Stimulated activated CD8-positive, alpha-beta memory T cell treated with anti-CD3 and anti-CD28 coated beads, Interleukin-4, amount 100 ng/mL, for 1 hour (primary cell): Measurements from ENCODE around the gene TPCN2.

Experiments used
- DNase-seq, 2 donors: peaks; one replicate each; pipeline ENCODE4 v3.0.0-alpha.2; 2020; ENCODE audit warnings: low read depth in 2 of 2, low spot score in 1 of 2

Gene TPCN2

DNA sequence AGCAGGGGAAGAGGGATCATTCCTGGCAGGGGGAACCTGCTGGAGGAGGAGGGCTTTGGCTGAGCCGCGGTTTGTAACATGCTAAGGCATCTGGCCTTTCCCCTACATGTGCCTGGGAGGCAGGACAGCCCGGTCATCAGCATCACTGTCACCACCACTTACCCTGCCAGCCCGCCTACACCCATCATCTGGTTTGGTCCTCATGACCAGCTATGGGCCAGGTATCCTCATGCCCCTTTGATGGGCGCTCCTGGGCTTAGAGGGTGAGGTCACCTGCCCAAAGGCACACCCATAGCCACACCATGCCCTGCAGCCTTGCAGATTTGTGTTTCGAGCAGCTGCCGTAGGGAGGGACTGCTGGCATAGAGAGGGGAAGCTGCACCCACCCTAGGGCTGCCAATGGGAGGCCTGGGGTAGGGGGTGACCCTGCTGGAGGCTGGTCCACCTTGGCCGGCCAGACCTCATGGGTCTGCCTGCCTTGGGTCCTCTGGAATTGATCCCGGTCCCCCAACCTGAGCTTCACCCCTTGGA is 38.3 kb upstream of the TPCN2 start:
- DNase-seq = no peak

- no peak for DNase-seq
Measured at GRCh38 chr11:69010964-69011623, 37.6 kb upstream of the TPCN2 start.

DNA sequence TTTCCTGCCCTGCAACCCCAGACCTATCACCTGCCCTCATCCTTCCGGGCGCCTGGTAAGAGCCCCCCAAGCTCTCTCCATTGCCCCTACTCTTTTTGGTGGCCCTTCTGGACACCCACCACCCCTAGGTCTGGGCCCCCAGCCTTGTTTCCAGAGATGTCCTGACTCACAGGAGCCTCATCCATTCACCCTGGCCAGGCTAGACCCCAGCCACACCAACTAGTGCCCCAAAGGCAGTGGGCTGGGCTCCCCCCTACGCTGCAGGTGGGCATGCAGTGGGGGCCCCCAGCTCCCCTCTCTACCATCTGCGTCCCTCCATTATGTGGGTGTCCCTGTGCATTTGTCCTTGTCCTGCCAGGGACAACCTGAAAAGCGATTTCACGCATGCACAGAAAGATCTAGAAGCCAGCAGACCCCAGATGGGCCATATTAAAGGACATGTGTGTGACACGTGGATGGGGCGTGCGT is 37.1 kb upstream of the TPCN2 start:
- no peak for DNase-seq

GRCh38 chr11:69012092-69013008 is 36.4 kb upstream of the TPCN2 start:
- DNase-seq = no peak

GRCh38 chr11:69013009-69013951 is 35.5 kb upstream of the TPCN2 start, which contains the start of gene MRGPRF:
Gene MRGPRF (minus strand): TSS chr11:69013246. CDS start chr11:69009901, 3,345 bp downstream.
- no peak for DNase-seq

GRCh38 chr11:69014084-69014851 is 34.5 kb upstream of the TPCN2 start:
- no peak for DNase-seq

DNA sequence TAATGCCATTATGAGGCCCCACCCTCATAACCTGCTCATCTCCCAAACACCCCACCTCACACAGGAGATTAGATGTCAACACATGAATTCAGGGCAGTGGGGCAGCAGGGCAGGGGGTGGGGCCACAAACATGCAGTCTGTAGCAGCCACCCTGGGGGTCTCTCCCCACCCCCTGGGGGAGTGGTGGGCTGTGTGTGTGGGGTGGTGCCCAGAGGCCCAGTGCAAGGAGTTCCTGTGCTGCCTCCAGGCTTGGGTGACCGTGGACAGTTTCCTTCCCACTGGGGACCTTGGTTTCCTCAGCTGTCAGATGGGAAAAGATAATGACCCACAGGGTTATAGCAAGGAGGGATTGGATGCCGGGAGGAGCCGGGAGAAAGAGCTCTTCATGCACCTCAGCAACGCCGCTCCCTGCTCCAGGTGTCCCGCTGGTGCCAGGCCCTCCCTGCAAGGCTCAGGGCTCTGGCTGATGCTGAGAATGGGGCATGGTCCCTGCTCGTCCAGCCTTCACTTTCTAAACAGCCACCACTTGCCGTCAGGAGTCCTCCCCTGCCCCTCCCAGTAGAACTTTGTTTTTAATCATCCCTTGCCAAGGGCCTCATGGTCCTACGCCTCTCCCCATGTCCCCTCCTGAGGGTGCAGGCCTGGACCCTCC is 33.7 kb upstream of the TPCN2 start:
- DNase-seq = no peak

DNA sequence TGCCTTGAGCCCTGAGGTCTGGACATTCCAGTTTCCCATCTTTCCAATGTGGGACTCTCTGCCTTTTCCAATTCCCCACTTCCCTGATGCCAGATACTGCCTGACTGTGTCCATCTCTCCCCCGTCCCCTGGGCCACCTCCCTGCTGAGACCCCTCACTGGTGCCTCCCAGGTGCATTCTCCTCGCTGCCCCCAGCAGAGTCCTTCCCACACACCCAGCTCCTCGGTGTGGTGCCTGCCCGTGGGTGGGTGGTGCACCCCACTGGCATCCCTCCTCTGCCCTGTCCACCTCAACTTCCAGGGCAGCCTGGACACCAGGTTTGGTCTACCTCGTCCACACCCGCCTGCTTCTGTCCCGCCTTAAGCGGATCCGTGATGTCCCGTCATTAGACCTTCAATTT is 30.8 kb upstream of the TPCN2 start:
- no peak for DNase-seq

- DNase-seq = no peak
Measured at GRCh38 chr11:69018924-69019323, 29.8 kb upstream of the TPCN2 start.

DNA sequence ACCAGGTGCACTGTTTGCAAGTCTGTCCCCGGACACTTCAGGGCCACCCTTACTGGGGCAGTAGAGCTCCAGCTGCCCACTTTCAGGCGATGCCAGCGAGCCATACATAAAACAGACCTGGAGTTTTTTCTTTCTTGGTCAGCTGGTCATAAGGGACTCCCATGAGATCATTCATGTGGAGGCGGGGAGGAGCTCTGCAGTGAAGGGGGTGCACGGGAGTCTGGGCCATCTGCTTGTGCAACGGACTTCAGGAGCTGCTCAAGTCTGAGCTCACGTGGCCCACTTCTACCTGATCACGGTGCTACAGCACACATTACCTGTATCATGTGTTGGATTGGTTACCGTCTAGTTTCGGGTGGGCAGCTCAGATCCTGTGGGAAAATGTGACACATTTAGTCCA is 26.5 kb upstream of the TPCN2 start:
- no peak for DNase-seq

GRCh38 chr11:69024509-69024908 is 24.2 kb upstream of the TPCN2 start:
- DNase-seq = no peak

GRCh38 chr11:69027704-69028372 is 20.9 kb upstream of the TPCN2 start:
- no peak for DNase-seq

DNA sequence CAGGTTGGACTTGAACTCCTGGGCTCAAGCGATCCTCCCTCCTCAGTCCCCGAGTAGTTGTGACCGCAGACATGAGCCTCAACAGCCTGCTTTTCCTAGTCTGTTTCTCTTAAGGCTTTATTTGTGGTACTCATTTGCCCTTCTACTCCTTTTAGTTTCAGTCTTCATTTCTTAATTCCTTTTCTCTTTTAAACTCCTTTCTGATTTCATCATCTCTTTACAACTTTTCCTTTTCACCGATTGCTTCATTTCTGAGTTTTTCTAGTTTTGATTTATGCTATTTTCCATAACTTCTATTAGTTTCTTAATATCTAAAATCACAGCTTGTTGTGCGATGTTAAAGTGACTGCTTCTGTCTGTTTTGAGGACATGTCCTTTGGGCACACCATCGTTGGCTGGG is 18.4 kb upstream of the TPCN2 start:
- no peak for DNase-seq

DNA sequence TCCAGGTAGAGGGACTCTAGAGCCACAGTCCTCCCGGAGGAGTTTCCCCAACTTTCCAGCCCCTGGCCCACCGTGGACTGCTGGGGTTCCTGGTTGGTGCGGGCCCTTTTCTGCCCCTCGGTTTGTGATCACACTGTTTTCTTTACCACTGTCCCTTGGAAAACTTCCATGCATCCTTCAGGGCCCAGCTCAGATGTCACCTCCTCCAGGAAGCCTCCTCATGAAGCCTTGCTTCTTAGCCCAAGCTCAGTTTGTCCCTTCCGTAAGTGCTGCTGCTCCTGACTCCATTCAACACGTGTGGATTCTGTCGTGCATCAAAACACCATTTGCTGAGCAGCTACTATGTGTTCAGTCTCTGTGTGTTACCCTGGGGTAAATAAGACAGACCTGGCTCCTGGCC is 15.9 kb upstream of the TPCN2 start:
- DNase-seq = no peak

DNA sequence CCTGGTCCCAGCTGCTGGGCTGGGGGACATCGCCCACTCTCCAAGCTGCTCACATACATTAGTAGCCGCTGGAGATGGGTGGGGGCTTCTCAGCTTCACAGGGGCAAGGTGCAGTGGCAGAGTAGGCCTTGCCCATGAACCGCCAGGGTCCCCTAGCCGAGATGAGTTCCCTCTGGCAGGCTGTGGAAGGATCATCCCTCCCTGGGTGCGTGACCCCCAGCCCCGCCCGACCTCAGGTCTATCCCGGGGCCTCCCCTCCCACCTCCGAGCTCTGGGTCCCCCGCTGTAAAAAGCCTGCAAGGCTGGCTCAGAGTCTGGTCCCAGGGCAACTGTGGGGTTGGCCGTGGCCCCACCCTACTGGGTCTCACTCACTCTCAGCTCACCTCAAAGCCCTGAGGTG is 15.3 kb upstream of the TPCN2 start:
- DNase-seq = no peak

DNA sequence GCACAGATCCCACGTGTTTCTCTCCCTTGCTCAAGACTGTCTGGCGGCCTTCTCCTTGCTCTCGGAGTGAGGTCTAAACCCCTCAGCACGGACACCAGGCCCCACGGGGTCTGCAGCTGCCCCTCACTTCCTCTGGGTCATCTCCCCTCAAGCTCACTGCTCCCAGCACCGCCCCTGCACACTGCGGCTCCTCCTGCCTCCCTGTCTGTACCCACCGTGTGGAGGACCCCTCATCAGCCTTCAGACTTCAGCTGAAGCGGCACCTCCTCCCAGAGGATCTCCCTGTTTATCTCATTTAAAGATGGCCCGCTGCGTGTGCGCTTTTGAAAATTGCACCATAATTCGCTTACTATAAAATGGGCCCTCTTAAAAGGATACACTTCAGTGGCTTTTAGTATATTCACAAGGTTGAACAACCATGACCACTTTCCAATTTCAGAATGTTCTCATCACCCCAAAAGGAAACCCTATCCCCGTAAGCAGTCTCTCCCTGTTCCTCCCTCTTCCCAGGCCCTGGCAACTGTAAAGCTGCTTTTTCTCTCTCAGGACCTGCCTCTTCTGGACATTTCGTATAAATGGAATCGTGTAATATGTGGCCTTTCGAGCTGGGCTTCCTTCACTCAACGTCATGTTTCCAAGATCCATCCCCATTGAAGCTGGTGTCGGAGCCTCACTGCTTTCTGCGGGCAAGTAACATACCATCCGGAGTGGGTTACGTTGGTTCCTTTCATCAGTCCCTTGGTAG is 14.4 kb upstream of the TPCN2 start:
- DNase-seq = no peak

- no peak for DNase-seq
Measured at GRCh38 chr11:69035150-69035945, 13.4 kb upstream of the TPCN2 start.

- DNase-seq = no peak
Measured at GRCh38 chr11:69035946-69036340, 12.8 kb upstream of the TPCN2 start.
